CD4-positive, alpha-beta T cell treated with Interleukin-15 for 1 hour (primary cell): ENCODE results near the gene KLHDC7A.

ENCODE experiments used
- DNase-seq: peaks from one replicate; pipeline ENCODE4 v3.0.0-alpha.2; 2020

KLHDC7A gene

GRCh38 chr1:18511149-18511873, 30.6 kb downstream of the KLHDC7A start:
- no peak for DNase-seq

GRCh38 chr1:18511874-18512150, 31.1 kb downstream of the KLHDC7A start:
- no peak for DNase-seq

GRCh38 chr1:18512883-18513282, 32.2 kb downstream of the KLHDC7A start:
- no peak for DNase-seq

- no peak for DNase-seq
These were observed 33.3 kb downstream of the KLHDC7A start for GRCh38 chr1:18513995-18514394.

DNA sequence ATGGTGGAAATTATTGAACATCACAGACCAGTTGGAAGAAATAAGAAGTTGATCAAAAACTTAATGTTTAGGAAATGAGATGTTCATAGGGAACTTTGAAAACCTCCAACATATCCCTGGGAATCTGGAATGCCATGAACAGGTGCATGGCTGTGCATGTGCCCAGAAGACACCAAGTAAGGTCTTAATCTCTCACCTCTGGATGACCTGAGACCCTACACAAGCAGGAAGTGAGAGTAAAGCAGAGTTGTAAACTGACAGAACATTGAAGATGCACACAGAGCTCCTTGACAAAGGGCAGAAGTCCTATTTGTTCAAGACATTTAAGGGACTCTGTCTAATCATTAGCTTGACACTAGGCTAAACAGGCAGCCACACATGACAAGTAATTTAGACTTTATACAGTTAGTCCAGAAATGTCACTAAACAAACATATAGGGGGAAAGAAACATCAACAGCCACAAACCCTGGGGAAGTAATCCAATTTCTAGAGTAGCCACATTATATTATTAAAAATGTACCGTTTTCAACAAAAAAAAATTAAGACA, 34.5 kb downstream of the KLHDC7A start:
- no peak for DNase-seq

GRCh38 chr1:18516473-18516872, 35.7 kb downstream of the KLHDC7A start:
- DNase-seq: no peak

- DNase-seq: no peak
These were observed 45.9 kb downstream of the KLHDC7A start for GRCh38 chr1:18526436-18527275.

- no peak for DNase-seq
These were observed 46.8 kb downstream of the KLHDC7A start for GRCh38 chr1:18527514-18527913.

GRCh38 chr1:18527921-18528320, 47.2 kb downstream of the KLHDC7A start:
- no peak for DNase-seq

GRCh38 chr1:18528616-18529015, 47.9 kb downstream of the KLHDC7A start:
- no peak for DNase-seq

GRCh38 chr1:18529714-18530113, 49.0 kb downstream of the KLHDC7A start:
- no peak for DNase-seq

GRCh38 chr1:18530587-18531502, 50.1 kb downstream of the KLHDC7A start:
- no peak for DNase-seq

DNA sequence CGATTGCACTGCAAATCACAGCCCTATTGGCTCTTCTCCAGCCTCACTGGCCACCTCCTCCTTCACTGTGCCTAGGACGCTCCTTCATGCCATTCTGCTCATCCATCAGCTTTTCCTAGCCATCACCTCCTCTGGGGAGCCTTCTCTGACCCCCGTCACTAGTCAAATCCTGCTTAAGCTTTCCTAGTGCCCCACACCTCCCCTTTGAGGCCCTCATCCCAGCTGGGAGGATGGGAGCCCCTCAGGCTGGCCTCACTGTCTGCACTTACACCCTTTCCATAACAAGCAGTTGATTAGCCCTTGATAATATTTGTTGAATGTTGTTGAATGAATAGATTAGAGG, 50.7 kb downstream of the KLHDC7A start:
- no peak for DNase-seq

DNA sequence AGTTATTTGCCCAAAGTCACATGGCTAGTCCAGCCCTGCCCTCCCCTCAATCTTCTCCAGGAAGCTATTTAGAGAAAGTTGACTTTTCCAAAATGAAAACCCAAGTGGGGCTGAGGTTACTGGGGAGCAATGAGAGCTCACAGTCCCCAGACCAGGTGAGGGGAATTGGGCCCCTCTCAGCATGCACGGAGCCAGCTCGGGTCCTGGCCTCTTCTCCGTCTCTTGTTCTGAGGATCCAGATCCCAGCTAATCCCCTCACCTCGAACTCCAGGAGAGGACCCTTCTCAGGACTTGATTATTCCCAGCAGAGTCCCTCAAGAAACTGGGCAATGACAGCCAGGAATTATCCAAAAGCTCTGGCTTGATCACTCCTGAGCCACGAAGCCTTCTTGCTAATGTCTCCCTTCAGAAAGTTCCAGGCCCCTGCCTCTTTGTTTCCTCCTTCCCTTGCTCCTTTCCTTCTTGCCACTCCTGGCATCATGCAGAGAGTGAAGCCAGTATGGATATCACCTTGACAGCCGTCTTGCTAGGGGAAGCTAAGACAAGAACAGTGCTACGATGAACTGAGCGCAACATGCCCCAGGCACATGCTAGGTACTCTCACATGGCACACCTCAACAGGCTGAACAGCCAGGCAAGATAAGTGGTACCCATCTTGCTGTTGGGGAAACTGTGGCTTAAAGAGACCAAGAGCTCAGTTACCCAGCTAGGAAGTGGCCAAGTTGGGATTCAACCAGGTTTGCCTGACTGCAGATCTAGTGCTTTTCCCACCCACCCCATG, 51.9 kb downstream of the KLHDC7A start:
- DNase-seq: no peak

- no peak for DNase-seq
These were observed 52.5 kb downstream of the KLHDC7A start for GRCh38 chr1:18533259-18533658.

GRCh38 chr1:18534810-18535205, 54.1 kb downstream of the KLHDC7A start:
- DNase-seq: no peak
